ENCODE data around the gene S100PBP. TPM values are rescaled to one million over a fixed set of nuclear protein-coding genes. Genes with fewer than 3 reads are reported as not detected.

The S100PBP gene
- total and polyA plus RNA-seq, 9 of the 15 experiments (the other 6 are each of a cell fraction or from before 2014, with no cell fraction given), result 22.9 to 60.2 (median 32.9) TPM

- TF ChIP-seq SMAD4 (CRISPR knock-in tag; conservative IDR thresholded peaks at IDR 0.05) (peak; percentile 91), GATA2 (CRISPR knock-in tag; IDR thresholded peaks at IDR 0.05) (no peak), ETV5 (CRISPR knock-in tag; IDR thresholded peaks at IDR 0.05; ENCODE audit: low read depth) (peak; percentile 98), DPF2 (IDR thresholded peaks at IDR 0.05) (peak; percentile 52; the same call in 1 of the 2 replicates), GABPB1 (CRISPR knock-in tag; IDR thresholded peaks at IDR 0.05) (peak; percentile 89), TAF9B (IDR thresholded peaks at IDR 0.05; ENCODE audit: partially characterized antibody) (peak; percentile 98), ATF2 (CRISPR knock-in tag; IDR thresholded peaks at IDR 0.05) (peak; percentile 72; the same call in 1 of the 2 replicates), ZSCAN32 (CRISPR knock-in tag; IDR thresholded peaks at IDR 0.05) (peak; percentile 100), RB1 (IDR thresholded peaks at IDR 0.05; ENCODE audit: low read depth) (peak; percentile 98), TAF1 (IDR thresholded peaks at IDR 0.05; ENCODE audit: control insufficient read depth, extremely low read depth, insufficient read depth, low read length, severe bottlenecking) (peak; percentile 93), ATF3 (IDR thresholded peaks at IDR 0.05) (peak; percentile 100), ATF3 (CRISPR knock-in tag; conservative IDR thresholded peaks at IDR 0.05) (peak; percentile 100), ADNP (tag; IDR thresholded peaks at IDR 0.05) (no peak), HSF4 (CRISPR knock-in tag; IDR thresholded peaks at IDR 0.05; ENCODE audit: borderline replicate concordance) (peak; percentile 28; the same call in 1 of the 2 replicates), NCOA4 (IDR thresholded peaks at IDR 0.05; ENCODE audit: partially characterized antibody) (peak; percentile 98)
- TF ChIP-seq, protein P1, sequence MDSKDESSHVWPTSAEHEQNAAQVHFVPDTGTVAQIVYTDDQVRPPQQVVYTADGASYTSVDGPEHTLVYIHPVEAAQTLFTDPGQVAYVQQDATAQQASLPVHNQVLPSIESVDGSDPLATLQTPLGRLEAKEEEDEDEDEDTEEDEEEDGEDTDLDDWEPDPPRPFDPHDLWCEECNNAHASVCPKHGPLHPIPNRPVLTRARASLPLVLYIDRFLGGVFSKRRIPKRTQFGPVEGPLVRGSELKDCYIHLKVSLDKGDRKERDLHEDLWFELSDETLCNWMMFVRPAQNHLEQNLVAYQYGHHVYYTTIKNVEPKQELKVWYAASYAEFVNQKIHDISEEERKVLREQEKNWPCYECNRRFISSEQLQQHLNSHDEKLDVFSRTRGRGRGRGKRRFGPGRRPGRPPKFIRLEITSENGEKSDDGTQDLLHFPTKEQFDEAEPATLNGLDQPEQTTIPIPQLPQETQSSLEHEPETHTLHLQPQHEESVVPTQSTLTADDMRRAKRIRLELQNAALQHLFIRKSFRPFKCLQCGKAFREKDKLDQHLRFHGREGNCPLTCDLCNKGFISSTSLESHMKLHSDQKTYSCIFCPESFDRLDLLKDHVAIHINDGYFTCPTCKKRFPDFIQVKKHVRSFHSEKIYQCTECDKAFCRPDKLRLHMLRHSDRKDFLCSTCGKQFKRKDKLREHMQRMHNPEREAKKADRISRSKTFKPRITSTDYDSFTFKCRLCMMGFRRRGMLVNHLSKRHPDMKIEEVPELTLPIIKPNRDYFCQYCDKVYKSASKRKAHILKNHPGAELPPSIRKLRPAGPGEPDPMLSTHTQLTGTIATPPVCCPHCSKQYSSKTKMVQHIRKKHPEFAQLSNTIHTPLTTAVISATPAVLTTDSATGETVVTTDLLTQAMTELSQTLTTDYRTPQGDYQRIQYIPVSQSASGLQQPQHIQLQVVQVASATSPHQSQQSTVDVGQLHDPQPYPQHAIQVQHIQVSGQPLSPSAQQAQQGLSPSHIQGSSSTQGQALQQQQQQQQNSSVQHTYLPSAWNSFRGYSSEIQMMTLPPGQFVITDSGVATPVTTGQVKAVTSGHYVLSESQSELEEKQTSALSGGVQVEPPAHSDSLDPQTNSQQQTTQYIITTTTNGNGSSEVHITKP (IDR thresholded peaks at IDR 0.05; ENCODE audit: partially characterized antibody), result peak; percentile 94
- TF ChIP-seq, protein P2, sequence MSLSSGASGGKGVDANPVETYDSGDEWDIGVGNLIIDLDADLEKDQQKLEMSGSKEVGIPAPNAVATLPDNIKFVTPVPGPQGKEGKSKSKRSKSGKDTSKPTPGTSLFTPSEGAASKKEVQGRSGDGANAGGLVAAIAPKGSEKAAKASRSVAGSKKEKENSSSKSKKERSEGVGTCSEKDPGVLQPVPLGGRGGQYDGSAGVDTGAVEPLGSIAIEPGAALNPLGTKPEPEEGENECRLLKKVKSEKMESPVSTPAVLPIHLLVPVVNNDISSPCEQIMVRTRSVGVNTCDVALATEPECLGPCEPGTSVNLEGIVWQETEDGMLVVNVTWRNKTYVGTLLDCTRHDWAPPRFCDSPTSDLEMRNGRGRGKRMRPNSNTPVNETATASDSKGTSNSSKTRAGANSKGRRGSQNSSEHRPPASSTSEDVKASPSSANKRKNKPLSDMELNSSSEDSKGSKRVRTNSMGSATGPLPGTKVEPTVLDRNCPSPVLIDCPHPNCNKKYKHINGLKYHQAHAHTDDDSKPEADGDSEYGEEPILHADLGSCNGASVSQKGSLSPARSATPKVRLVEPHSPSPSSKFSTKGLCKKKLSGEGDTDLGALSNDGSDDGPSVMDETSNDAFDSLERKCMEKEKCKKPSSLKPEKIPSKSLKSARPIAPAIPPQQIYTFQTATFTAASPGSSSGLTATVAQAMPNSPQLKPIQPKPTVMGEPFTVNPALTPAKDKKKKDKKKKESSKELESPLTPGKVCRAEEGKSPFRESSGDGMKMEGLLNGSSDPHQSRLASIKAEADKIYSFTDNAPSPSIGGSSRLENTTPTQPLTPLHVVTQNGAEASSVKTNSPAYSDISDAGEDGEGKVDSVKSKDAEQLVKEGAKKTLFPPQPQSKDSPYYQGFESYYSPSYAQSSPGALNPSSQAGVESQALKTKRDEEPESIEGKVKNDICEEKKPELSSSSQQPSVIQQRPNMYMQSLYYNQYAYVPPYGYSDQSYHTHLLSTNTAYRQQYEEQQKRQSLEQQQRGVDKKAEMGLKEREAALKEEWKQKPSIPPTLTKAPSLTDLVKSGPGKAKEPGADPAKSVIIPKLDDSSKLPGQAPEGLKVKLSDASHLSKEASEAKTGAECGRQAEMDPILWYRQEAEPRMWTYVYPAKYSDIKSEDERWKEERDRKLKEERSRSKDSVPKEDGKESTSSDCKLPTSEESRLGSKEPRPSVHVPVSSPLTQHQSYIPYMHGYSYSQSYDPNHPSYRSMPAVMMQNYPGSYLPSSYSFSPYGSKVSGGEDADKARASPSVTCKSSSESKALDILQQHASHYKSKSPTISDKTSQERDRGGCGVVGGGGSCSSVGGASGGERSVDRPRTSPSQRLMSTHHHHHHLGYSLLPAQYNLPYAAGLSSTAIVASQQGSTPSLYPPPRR (CRISPR knock-in tag; IDR thresholded peaks at IDR 0.05; ENCODE audit: borderline replicate concordance), result peak; percentile 89; the same call in 1 of the 2 replicates
Observed at GRCh38 chr1:32817159-32817814, at the start of gene S100PBP, which contains the start of gene YARS1 (continued).

All from K562 (cell line).